Omental fat pad (tissue), 4 donors: Measurements from ENCODE around the gene ZNF438. TPM values are rescaled to one million over a fixed set of nuclear protein-coding genes. Genes with fewer than 3 reads are reported as not detected.
A peak's percentile ranks its signal among the peaks of the same experiment; 100 is the strongest.

Source experiments
- ATAC-seq: fragments of 150-250 bp; one replicate; pipeline ENCODE4 v1.9.1; 2016; ENCODE audit warnings: mild to moderate bottlenecking, moderate library complexity; ENCODE audit not compliant: low FRiP score
- DNase-seq: peaks from one replicate; pipeline ENCODE4 v3.0.0-alpha.2; 2019; ENCODE audit warnings: low spot score
- total RNA-seq, 4 donors: library from RNA; depleted of rRNA; stranded (reverse); fragments of >200 nt; gene quantifications; one replicate each; pipeline ENCODE4 v1.1.0, GENCODE V29; 2016
- TF ChIP-seq, protein P1 (sequence below), 3 donors: fragments of 450-650 bp; IDR thresholded peaks; one replicate each; pipeline ENCODE4 v1.5.1; 2016 to 2017; ENCODE audit warnings: antibody characterized with exemption in 3 of 3, mild to moderate bottlenecking in 3 of 3, moderate library complexity in 2 of 3

ZNF438 gene
- total RNA-seq, 4 donors from 2014 or later: 8.9 to 22.9 (median 12.3) TPM

DNA sequence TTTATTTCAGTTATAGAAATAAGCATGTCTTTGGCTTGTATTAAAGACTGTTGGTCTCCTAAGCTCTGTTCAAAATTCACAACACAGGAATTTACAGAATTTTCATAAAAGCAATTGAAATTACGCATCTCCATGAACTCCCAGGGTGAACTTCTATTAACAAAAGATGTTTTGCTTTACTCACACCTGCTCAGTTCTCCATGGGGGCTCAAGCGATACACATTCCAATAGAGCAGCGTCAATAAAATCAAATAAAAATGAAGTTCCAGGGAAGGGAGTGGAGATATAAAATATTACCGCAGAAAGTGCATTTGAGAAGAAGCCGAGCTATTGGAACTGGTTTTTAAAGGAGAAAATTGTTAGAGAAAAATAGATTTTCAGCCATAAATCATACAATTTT, 41.5 kb upstream of the ZNF438 start:
- DNase-seq (no peak), ATAC-seq (no peak)
- TF ChIP-seq, protein P1, sequence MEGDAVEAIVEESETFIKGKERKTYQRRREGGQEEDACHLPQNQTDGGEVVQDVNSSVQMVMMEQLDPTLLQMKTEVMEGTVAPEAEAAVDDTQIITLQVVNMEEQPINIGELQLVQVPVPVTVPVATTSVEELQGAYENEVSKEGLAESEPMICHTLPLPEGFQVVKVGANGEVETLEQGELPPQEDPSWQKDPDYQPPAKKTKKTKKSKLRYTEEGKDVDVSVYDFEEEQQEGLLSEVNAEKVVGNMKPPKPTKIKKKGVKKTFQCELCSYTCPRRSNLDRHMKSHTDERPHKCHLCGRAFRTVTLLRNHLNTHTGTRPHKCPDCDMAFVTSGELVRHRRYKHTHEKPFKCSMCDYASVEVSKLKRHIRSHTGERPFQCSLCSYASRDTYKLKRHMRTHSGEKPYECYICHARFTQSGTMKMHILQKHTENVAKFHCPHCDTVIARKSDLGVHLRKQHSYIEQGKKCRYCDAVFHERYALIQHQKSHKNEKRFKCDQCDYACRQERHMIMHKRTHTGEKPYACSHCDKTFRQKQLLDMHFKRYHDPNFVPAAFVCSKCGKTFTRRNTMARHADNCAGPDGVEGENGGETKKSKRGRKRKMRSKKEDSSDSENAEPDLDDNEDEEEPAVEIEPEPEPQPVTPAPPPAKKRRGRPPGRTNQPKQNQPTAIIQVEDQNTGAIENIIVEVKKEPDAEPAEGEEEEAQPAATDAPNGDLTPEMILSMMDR (IDR thresholded peaks at IDR 0.05): no peak

DNA sequence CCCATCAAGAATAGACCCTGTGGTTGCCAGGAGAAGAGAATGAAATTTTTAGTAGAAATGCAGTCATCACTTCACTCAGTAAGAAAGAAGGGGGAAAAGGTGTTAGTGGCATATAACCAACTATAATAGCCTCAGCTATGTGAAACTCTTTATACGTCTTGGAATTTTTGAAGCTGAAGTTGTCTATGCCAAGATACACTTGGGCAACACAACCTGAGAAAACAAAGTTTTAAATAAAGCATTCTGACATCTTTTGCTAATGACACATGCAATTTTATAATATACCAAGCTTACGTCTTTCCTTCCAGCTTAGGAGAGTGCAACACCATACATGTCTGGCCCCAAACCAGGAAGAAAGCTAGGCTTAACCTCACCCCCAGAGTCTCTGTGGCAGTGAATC, 40.8 kb upstream of the ZNF438 start:
- TF ChIP-seq, protein P1 (IDR thresholded peaks at IDR 0.05): no peak
- ATAC-seq (no peak), DNase-seq (no peak)

DNA sequence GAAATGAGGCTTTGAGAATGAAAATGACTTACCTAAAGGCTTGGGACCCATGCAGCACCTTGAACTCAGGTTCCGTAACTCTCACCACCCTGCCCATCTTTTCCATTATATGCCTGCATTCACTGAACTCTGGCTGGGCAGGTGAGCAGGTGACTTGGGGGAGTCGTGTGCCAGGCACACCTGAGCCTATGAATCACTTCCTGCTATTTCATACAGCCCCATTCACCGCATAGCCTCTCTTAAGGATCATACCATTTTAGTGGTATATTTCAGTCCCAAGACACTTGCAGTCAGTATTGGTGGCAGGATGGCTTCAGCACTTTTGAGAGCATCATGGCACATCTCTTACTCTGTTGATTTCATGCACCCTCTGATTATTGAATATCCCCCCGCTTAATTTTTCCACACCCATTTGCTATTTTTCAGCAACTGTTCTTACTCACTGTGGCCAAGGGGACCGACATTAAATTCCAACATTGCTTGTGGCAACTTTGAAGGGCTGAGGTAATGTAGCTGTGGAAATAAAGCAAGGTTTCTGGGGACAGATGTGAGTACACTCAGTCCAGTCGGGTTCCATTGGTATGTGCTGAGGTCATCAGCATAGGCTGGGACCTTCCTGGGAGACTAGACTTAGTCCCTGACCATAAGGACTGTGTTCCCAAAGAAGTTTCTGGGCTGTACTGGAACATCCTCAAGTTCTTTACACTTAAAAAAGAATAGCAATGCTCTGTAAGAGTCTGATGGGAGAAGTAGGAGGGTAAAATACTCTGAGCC, 39.8 kb upstream of the ZNF438 start:
- DNase-seq (no peak), ATAC-seq (no peak)
- TF ChIP-seq, protein P1 (IDR thresholded peaks at IDR 0.05): no peak

DNA sequence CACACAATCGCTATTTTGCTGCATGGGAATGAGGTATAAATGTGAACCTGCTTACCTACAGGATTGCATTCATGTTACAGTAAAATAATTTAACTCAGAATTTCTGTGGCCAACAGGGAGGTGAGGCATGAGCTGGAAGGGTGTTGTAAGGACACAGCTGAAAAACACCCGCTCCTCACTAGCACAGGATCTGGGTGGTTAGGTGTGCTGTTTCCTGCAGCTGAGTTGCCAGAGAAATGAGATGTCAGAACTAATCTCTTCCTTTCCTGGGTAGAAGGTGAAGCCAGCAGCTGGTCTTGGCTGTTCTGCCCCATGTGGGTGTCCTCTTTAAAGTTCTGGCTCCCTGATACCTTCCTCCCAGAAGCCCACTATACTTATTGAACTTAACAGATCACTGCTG, 39.0 kb upstream of the ZNF438 start:
- DNase-seq (no peak), ATAC-seq (no peak)
- TF ChIP-seq, protein P1 (IDR thresholded peaks at IDR 0.05): no peak

DNA sequence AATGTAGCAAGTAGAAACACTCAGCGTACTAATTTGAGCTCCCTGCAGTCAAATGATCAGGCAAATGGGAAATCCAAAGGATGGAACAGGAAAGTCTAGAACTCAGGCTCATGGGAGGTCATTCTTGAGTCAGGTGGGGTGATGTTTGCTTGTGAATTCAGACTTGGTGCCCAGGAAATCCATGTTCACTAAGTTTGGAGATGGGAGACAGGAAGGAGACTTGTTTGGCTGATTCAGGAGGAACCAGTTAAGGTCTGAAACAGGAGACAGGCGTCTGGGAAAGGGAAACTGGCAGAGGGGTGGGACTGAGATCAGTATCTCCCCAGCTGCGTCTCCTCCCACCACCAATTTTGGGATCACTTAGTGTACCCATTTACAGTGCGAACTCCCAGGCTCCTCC, 38.4 kb upstream of the ZNF438 start:
- TF ChIP-seq, protein P1 (IDR thresholded peaks at IDR 0.05): no peak
- DNase-seq: no peak
- ATAC-seq: no peak

DNA sequence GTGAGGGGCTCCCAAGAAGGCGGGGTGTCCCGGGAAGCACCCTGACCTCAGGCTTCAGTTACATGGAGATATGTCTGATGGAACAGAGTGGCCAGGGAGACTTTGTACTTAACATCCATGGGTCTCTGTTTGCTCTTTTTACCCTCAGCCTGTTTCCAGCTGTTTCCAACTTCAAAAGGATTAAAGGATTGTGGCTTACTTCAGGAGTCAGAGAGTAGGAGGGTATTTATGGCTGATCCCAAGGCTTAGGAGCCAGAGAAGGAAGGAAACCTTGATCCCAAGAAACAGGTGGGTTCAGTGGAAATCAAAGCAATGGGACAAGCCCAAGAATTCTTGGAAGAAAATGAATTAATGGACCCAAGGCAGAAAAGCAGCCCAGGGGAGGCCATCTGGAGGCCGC, 37.7 kb upstream of the ZNF438 start:
- ATAC-seq (no peak), DNase-seq (no peak)
- TF ChIP-seq, protein P1 (IDR thresholded peaks at IDR 0.05): no peak

DNA sequence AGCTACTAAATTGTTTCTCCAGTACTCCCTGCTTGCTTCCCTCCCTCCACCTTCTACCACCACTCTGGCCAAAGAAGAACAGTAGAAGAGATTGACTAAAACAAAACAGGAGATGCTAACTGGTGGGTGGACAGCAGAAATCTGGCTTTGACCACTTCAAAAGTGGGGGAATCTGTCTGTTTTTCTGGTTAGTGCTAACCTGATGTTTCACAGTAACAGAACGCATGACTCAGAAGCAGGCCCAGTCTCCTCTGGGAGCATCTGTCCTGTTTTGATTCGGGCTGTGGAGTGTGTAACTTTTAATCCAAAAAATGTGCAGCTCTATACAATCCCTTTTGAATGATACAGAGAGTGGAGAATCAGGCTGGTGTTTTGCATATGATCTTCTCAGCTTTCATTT, 32.7 kb upstream of the ZNF438 start:
- DNase-seq (no peak), ATAC-seq (peak; percentile 23)
- TF ChIP-seq, protein P1 (IDR thresholded peaks at IDR 0.05): no peak
